ENCODE data around the gene MYO1D.

The MYO1D gene

DNA sequence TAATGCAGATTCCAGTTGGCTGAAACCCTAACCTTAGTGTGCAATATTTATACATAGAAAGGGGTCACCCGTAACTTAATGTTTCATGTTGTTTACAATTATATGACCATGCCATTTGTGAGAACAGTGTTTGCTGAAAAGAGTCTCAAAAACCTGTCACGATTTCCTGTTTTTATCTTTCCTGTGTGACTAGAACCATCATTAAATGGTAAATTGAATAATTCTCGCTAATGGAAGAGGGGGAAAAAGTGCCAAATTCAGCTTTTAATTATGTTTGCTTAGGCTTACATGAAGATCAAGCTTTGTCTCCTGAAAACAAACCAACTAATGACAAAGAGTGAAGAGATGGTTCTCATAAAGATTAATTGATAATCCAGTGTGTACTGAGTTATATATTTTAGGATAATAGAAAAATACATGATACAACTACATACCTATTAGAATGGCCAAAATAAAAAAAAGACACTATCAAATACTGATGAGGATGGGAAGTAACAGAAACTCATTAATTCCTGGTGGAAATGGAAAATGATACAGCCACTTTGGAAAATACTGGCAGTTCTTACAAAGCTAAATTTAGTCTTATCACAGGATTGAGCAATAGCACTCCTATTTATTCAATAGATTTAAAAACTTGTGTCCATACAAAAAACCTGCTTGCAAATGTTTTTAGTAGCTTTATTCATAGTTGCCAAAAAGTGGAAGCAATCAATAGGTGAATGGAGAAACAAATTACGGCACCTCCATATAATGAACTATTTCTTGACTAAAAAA, 248.5 kb downstream of the MYO1D start:
- no peak overlapping the region for H3K4me3 Mint-ChIP-seq

DNA sequence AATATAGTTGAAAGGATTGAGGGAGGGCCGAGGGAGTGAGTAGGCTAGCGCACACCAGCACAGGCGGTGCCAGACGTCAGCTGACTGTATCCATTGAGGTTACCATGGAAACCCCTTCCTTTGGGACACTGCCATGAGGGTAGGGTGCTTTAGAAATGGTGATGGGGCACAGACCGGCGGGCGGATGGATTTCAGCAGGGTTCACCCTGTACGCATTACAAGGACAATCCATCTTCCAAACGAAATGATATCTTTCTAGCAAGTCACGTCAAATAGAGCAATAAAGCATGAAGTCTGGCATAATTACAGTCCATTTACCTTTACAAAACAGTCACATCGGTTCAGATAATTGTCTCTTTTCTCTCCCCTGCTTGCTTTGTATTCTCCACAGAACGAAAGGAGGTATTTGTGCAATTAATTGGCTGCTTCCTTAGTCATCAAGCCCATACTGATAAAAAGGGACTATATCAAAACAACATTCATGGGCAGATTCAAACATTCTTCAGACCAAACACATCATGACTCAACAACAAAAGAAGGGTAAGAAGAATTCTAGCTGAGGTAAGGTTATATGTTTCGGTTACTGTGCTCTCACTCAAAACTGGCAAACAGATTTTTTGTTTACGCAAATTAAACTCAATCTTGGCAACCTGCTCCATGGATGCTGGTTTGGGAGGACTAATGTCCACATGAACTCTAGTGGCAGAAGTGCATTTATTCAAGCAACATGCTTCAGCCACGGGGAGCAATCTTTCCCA, 249.5 kb downstream of the MYO1D start:
- no peak overlapping the region for H3K4me3 Mint-ChIP-seq
- no peaks in the 10 kb centered on the region for H3K36me3 Mint-ChIP-seq (ENCODE audit: insufficient read depth)
- H3K4me1 Mint-ChIP-seq (ENCODE audit: low read depth in 2 of 2), result no peaks in the 10 kb centered on the region
- DNase-seq (no peak), ATAC-seq (replicated peaks) (no peak)
- H3K27ac Mint-ChIP-seq, result no peak overlapping the region
- H3K27me3 Mint-ChIP-seq, result no peaks in the 10 kb centered on the region
- no peaks in the 10 kb centered on the region for H3K9me3 Mint-ChIP-seq

More for the DNA sequence above, 248.5 kb downstream of the MYO1D start:
- H3K9me3 Mint-ChIP-seq, result no peaks in the 10 kb centered on the region
- H3K4me1 Mint-ChIP-seq (ENCODE audit: low read depth in 2 of 2), result no peaks in the 10 kb centered on the region
- H3K27ac Mint-ChIP-seq, result no peak overlapping the region
- ATAC-seq (replicated peaks) (no peak), DNase-seq (no peak)
- H3K36me3 Mint-ChIP-seq (ENCODE audit: insufficient read depth), result no peaks in the 10 kb centered on the region
- no peaks in the 10 kb centered on the region for H3K27me3 Mint-ChIP-seq

DNA sequence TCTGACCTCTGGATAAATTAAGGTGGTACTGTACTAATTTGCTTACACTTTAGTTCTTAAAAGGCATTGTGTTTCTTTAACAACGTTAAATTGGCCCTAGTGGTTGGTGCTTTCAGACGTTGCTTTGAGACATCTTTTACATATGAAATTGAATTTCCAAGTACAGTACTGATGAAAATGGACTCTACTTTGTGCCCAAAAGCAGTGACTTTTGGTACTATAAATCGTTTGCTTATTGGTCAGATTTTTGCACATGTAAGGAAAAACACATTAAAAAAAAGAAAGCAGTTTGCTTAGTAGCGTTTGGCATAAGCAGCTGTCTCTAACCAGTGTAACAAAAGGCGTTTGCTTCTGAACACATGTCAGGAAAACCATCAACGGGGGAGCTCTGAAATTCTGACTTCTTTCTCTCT, 250.5 kb downstream of the MYO1D start:
- Mint-ChIP-seq H3K36me3 (ENCODE audit: insufficient read depth) (no peaks in the 10 kb centered on the region), H3K27ac (no peak overlapping the region), H3K9me3 (no peaks in the 10 kb centered on the region), H3K4me1 (ENCODE audit: low read depth in 2 of 2) (no peaks in the 10 kb centered on the region), H3K27me3 (no peaks in the 10 kb centered on the region), H3K4me3 (no peak overlapping the region)
- no peak for DNase-seq
- ATAC-seq (replicated peaks), result no peak

DNA sequence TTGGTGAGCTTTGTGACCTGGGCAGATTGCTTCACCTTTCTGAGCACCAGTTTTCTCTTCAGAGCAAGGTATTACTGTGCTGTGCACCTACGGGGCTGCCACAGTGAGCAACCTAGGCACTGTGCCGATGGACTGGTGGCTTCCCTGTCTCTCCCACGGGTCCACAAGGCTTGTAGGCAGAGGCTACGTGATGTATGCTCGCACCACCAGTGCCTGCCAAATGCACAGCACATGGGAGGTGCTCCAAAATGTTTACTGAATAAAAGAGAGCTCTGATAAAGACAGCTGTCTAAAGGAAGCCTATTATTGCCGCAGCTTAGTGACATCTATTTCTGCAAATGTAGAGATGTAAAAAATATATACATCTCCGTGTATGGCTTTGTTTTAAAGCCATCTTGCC, 251.0 kb downstream of the MYO1D start:
- Mint-ChIP-seq H3K4me1 (ENCODE audit: low read depth in 2 of 2) (no peaks in the 10 kb centered on the region), H3K36me3 (ENCODE audit: insufficient read depth) (no peaks in the 10 kb centered on the region), H3K9me3 (no peaks in the 10 kb centered on the region), H3K27me3 (no peaks in the 10 kb centered on the region), H3K27ac (no peak overlapping the region), H3K4me3 (no peak overlapping the region)
- no peak for ATAC-seq (replicated peaks)
- no peak for DNase-seq

DNA sequence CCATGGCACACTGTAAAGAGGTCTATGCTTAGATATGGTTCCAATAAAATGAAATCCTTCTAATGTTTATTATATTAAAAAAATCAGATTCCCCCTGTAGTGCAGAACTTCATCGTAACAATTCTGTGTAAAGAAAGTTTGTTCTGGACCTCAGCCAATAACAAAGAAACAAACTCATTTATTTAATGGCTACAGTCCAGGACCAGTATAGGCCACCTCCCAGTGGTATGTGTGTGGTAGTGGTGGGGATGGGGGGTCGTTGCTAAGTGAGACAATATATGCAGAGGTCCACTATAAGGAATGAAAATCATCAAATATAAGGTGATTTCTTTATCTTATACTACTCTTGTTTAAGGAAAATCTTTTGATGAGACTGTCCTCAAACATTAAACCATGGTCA, 253.7 kb downstream of the MYO1D start:
- Mint-ChIP-seq H3K27me3 (no peaks in the 10 kb centered on the region), H3K36me3 (ENCODE audit: insufficient read depth) (peaks cover 5% of the 10 kb centered on the region), H3K4me3 (no peak overlapping the region), H3K9me3 (no peaks in the 10 kb centered on the region), H3K27ac (no peak overlapping the region), H3K4me1 (ENCODE audit: low read depth in 2 of 2) (no peaks in the 10 kb centered on the region)
- no peak for DNase-seq
- ATAC-seq (replicated peaks), result no peak

DNA sequence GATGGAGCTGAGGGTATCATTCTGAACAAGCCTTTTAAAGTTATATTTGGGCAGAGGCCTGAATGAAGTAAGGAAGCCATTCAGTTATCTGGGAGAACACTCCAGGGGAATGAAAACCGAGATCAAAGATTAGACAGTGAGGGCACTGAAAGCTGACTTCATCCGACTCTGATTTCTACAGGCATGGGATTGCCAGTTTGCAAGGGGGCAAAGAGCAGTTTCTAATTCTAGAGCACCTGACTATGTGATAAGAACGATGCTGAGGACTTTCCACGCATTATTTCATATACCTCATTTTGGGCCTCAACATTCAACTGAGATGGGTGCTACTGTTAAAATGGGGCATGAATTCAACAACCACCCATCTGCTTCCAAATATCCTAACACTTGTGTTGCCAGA, 254.4 kb downstream of the MYO1D start:
- peaks cover 5% of the 10 kb centered on the region for H3K36me3 Mint-ChIP-seq (ENCODE audit: insufficient read depth)
- no peak overlapping the region for H3K27ac Mint-ChIP-seq
- no peaks in the 10 kb centered on the region for H3K9me3 Mint-ChIP-seq
- H3K4me3 Mint-ChIP-seq, result no peak overlapping the region
- ATAC-seq (replicated peaks), result no peak
- no peaks in the 10 kb centered on the region for H3K4me1 Mint-ChIP-seq (ENCODE audit: low read depth in 2 of 2)
- no peak for DNase-seq
- no peaks in the 10 kb centered on the region for H3K27me3 Mint-ChIP-seq

DNA sequence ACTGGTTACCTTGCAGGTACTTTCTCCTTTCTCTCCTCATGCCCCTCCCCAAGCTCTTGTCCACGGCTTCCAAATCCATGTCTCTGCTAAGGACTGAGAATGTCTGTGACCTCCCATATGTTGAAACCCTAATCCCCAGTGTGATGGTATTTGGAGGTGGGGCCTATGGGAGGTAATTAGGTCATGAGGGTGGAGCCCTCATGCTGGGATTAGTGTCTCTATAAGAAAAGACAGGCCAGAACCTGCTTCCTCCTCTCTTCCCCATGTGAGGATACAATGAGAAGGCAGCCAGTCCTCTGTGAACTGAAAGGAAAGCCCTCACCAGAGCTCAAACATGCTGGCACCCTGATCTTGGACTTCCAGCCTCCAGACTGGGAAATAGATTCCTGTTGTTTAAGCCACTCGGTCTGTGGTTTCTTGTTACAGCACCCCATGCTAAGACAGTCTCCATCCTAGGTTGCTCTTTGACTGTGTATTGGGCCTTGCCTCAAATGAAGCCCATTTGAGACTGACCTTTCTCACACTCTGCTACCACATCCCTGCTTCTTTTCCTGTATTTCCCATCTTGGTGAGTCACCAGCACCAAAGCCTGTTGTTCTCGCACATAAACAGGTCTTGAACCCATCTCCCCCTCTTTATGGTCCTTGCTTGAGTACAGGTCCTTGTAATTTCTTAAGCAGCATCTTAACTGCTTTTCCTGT, 255.2 kb downstream of the MYO1D start:
- H3K4me3 Mint-ChIP-seq, result no peak overlapping the region
- ATAC-seq (replicated peaks) (no peak), DNase-seq (no peak)
- peaks cover 5% of the 10 kb centered on the region for H3K36me3 Mint-ChIP-seq (ENCODE audit: insufficient read depth)
- no peak overlapping the region for H3K27ac Mint-ChIP-seq
- no peaks in the 10 kb centered on the region for H3K27me3 Mint-ChIP-seq
- no peaks in the 10 kb centered on the region for H3K9me3 Mint-ChIP-seq
- H3K4me1 Mint-ChIP-seq (ENCODE audit: low read depth in 2 of 2), result no peaks in the 10 kb centered on the region

DNA sequence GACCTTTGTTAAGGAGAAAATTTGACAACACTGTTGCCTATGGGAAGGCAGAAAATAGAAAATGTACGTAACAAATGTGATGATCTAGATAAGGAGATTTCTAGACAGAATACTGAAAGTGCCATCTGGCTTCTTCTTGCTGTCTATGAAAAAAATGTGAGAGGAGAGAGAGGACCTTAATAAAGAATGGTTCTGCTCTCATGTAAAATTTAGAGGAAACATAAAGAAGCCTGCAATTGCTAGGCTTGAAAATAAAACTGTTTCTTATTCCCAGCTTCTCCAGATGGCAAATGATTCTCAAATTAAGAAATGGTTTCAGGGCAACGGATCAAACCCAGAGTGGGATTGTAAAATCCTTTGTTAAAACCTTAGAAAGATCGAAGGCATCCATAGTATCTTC, 261.6 kb downstream of the MYO1D start:
- ATAC-seq (replicated peaks), result no peak
- no peak overlapping the region for H3K4me3 Mint-ChIP-seq
- H3K27me3 Mint-ChIP-seq, result no peaks in the 10 kb centered on the region
- H3K9me3 Mint-ChIP-seq, result no peaks in the 10 kb centered on the region
- H3K27ac Mint-ChIP-seq, result no peak overlapping the region
- no peak for DNase-seq
- no peaks in the 10 kb centered on the region for H3K4me1 Mint-ChIP-seq (ENCODE audit: low read depth in 2 of 2)
- H3K36me3 Mint-ChIP-seq (ENCODE audit: insufficient read depth), result peaks cover 4% of the 10 kb centered on the region

DNA sequence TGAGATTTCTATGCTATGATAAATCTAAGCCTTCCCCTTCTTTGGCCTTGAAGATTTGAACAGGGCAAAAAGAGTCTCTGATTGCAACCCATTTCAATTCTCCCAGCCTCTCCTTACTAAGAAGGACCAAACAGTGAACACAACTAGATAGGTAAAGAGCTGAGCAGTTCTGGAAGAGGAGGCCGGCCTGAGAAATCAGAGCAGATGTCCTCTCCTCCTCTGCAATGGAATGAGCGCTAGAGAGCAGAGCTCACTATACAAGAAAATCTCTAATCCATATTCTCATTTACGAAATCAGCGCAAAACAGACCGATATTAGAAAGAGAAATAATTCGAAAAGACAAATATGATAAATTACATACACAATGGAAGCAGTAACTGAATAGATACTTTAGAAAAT, 266.0 kb downstream of the MYO1D start:
- H3K27ac Mint-ChIP-seq, result no peak overlapping the region
- H3K9me3 Mint-ChIP-seq, result no peaks in the 10 kb centered on the region
- H3K27me3 Mint-ChIP-seq, result no peaks in the 10 kb centered on the region
- no peak overlapping the region for H3K4me3 Mint-ChIP-seq
- no peak for DNase-seq
- H3K4me1 Mint-ChIP-seq (ENCODE audit: low read depth in 2 of 2), result peaks cover 5 to 8% of the 10 kb centered on the region in 2 donors
- H3K36me3 Mint-ChIP-seq (ENCODE audit: insufficient read depth), result peaks cover 2% of the 10 kb centered on the region
- no peak for ATAC-seq (replicated peaks)

DNA sequence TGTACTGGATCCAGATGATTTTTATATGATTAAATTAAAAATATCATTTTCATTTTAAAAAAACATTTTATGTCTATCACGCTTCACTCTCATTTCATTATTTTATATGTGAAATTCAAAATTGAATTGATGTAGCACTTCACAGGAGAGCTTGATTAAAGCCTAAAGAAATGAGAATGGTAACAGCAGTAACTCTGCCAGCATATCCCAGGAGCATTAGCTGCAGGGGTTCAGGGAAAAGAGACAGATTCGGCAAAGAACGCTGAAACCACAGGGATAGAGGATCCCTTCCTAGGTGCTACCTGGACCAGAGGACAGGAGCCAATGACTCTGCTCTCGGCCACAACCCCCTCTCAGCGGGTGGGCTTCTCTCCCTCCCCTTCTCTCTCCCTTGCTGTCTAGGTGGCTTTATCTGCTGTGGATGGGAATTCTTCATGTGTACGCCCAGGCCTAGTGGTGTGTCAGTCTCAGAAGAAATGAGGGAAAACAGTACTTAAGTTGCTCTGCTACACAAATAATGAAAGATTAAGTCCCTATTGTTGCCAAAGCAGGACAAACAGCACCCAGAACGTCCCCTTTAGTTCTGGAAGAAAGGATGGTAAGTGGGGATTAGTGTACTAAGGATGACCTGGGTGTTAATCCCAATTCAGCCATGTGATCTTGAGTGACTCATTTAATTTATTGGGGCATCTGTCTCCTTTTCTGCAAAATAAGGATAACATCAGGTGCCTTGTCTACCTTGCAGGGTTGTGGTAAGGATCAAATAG, 266.9 kb downstream of the MYO1D start:
- ATAC-seq (replicated peaks) (no peak), DNase-seq (no peak)
- Mint-ChIP-seq H3K36me3 (ENCODE audit: insufficient read depth) (peaks cover 2% of the 10 kb centered on the region), H3K9me3 (no peaks in the 10 kb centered on the region), H3K27me3 (no peaks in the 10 kb centered on the region), H3K4me1 (ENCODE audit: low read depth in 2 of 2) (peaks cover 5 to 8% of the 10 kb centered on the region in 2 donors), H3K27ac (no peak overlapping the region), H3K4me3 (no peak overlapping the region)

DNA sequence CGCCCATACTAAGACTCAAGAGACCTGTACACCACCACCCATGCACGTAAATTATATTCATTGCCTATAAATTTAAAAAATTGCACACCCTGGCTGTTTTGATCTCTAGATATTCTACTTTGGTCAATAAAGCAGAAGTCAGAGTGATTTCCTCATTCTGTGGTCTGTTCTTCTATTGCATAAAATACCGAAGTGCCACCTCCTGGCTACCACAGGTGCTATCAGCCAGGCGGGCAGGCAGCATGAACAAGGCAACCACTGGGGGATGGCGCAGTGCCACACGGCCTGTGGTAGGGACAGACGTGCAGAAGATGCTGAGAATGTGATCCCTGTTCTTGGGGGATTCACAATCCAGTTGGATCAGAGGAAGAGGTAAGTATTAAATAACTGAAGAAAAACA, 267.8 kb downstream of the MYO1D start:
- Mint-ChIP-seq H3K27me3 (no peaks in the 10 kb centered on the region), H3K4me3 (no peak overlapping the region), H3K4me1 (ENCODE audit: low read depth in 2 of 2) (peaks cover 5 to 8% of the 10 kb centered on the region in 2 donors), H3K27ac (no peak overlapping the region), H3K9me3 (no peaks in the 10 kb centered on the region), H3K36me3 (ENCODE audit: insufficient read depth) (peaks cover 4% of the 10 kb centered on the region)
- ATAC-seq (replicated peaks) (peak; percentile 100), DNase-seq (peak; percentile 53 to 65 (median 58))

DNA sequence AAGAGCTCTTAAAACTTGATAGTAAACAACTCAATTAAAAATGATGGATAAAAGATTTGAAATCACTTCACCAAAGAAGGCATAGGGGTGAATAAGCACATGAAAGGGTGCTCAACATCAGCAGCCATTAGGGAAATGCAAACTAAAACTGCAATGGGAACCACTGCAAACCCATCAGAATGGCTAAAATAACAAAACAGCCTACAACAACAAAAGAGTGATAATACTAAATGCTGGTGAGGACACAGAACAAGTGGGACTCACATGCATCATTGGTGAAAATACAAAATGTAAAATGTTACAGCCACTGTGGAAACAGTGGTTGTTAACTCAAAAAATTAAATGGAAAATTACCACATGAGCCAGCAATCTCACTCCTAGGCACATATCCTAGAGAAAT, 268.7 kb downstream of the MYO1D start:
- ATAC-seq (replicated peaks) (no peak), DNase-seq (no peak)
- no peaks in the 10 kb centered on the region for H3K27me3 Mint-ChIP-seq
- no peak overlapping the region for H3K27ac Mint-ChIP-seq
- H3K36me3 Mint-ChIP-seq (ENCODE audit: insufficient read depth), result peaks cover 6% of the 10 kb centered on the region
- no peak overlapping the region for H3K4me3 Mint-ChIP-seq
- H3K9me3 Mint-ChIP-seq, result no peaks in the 10 kb centered on the region
- peaks cover 5 to 8% of the 10 kb centered on the region in 2 donors for H3K4me1 Mint-ChIP-seq (ENCODE audit: low read depth in 2 of 2)

DNA sequence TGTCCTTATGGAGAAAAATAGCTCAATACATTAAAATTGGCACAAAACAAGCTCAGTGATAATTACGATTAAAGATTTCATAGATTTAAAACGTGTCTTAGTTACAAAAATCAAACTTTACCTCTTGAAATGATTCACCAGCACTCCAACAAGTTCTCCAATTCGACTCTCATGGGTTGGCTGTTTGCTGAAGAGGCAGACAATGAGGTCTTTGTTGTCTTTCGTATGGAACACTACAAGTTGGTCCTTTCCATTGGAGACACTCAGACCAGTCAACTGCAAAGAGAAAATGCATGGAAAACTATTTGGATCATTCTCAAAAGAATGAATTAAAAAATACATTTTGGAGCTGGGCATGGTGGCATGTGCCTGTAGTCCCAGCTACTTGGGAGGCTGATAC, 272.0 kb downstream of the MYO1D start:
- no peak overlapping the region for H3K27ac Mint-ChIP-seq
- H3K4me1 Mint-ChIP-seq (ENCODE audit: low read depth in 2 of 2), result peaks cover 5 to 8% of the 10 kb centered on the region in 2 donors
- no peaks in the 10 kb centered on the region for H3K27me3 Mint-ChIP-seq
- peaks cover 9% of the 10 kb centered on the region for H3K36me3 Mint-ChIP-seq (ENCODE audit: insufficient read depth)
- DNase-seq (no peak), ATAC-seq (replicated peaks) (no peak)
- no peaks in the 10 kb centered on the region for H3K9me3 Mint-ChIP-seq
- no peak overlapping the region for H3K4me3 Mint-ChIP-seq

All from effector memory CD8-positive, alpha-beta T cell (primary cell).